Measurements from ENCODE around the gene LCN10. TPM values are rescaled to one million over a fixed set of nuclear protein-coding genes. Genes with fewer than 3 reads are reported as not detected.

LCN10 gene
- polyA plus RNA-seq, 3 donors: 0.16 TPM; not detected in 2

DNA sequence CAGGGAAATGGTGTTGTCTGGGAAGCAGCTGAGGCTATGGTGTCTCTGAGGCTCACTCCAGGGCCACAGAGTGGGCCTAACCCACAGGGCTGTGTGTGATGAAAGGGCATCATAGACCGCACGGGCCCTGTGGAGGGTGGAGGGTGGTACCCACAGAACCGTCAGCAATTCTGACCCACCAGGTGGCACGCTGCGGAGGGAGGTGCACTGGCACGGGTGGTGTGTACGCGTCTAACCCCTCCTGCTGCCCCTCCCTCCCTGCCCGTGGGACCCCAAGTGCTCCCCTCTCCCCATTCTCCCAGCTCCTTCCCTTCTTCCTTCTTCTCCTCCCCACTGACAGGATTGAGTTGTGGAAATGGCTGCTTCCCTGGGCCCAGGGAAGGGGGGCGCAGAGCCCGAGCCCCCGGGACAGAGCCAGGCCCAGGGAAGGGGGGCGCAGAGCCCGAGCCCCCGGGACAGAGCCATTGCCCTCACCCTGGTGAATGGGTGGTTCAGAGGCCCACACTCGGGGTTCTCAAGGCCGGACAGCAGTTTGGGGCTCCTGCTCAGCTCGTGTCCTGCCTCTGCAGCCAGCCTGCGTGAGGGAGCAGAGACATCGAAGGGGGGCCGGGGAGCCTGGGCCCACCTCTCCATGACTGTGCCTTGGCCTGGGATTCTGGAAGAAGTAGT lies 6.8 kb downstream of the LCN10 start:
- peaks cover 0 to 4% of the 10 kb centered on the region in 2 donors for H3K27me3 ChIP-seq (ENCODE audit: control insufficient read depth in 2 of 2, insufficient read depth in 2 of 2, low read length in 2 of 2)
- H3K9me3 ChIP-seq (replicated peaks in 1 of 2; ENCODE audit: control insufficient read depth in 1 of 2, insufficient read depth in 1 of 2, low read length in 2 of 2): no peaks in the 10 kb centered on the region
- H3K27me3 Mint-ChIP-seq (ENCODE audit: low read depth in 3 of 3): peaks cover 4 to 17% (median 13%) of the 10 kb centered on the region in 3 donors
- no peak for DNase-seq
- no peak overlapping the region for H3K27ac Mint-ChIP-seq
- H3K79me2 ChIP-seq (ENCODE audit: insufficient read depth, low read length): no peaks in the 10 kb centered on the region
- no peak overlapping the region for H3K9ac ChIP-seq (ENCODE audit: insufficient read depth, low read length, poor library complexity, severe bottlenecking)
- intact Hi-C loops (cut with micrococcal nuclease): no loop called here
- H3K4me3 ChIP-seq (replicated peaks in 1 of 3; ENCODE audit: low read depth in 2 of 3, low read length in 3 of 3): no peak overlapping the region
- no peaks in the 10 kb centered on the region for H4K20me1 ChIP-seq (ENCODE audit: insufficient read depth, low read length)
- peaks cover 0 to 3% (median 0%) of the 10 kb centered on the region in 7 donors for H3K9me3 Mint-ChIP-seq
- H3K36me3 ChIP-seq (replicated peaks in 1 of 2; ENCODE audit: control insufficient read depth in 1 of 2, insufficient read depth in 2 of 2, low read length in 2 of 2): no peaks in the 10 kb centered on the region
- no peaks in the 10 kb centered on the region for H3K4me1 Mint-ChIP-seq
- WGBS (ENCODE audit: insufficient coverage): 92% methylated on average over 10 of the region's 21 CpGs
- H3K4me3 Mint-ChIP-seq: no peak overlapping the region
- TF ChIP-seq, protein P1, sequence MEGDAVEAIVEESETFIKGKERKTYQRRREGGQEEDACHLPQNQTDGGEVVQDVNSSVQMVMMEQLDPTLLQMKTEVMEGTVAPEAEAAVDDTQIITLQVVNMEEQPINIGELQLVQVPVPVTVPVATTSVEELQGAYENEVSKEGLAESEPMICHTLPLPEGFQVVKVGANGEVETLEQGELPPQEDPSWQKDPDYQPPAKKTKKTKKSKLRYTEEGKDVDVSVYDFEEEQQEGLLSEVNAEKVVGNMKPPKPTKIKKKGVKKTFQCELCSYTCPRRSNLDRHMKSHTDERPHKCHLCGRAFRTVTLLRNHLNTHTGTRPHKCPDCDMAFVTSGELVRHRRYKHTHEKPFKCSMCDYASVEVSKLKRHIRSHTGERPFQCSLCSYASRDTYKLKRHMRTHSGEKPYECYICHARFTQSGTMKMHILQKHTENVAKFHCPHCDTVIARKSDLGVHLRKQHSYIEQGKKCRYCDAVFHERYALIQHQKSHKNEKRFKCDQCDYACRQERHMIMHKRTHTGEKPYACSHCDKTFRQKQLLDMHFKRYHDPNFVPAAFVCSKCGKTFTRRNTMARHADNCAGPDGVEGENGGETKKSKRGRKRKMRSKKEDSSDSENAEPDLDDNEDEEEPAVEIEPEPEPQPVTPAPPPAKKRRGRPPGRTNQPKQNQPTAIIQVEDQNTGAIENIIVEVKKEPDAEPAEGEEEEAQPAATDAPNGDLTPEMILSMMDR (IDR thresholded peaks at IDR 0.05): no peak
- H3K4me2 ChIP-seq (replicated peaks; ENCODE audit: extremely low read depth, low read length, poor library complexity, severe bottlenecking): no peak overlapping the region
- H3K36me3 Mint-ChIP-seq: no peaks in the 10 kb centered on the region
- no peak overlapping the region for H2AFZ ChIP-seq (ENCODE audit: insufficient read depth, low read depth, low read length, poor library complexity, severe bottlenecking)
- no peak overlapping the region for H3K27ac ChIP-seq (ENCODE audit: low read depth in 1 of 2, low read length in 2 of 2)
- no peaks in the 10 kb centered on the region for H3K4me1 ChIP-seq (ENCODE audit: control insufficient read depth in 1 of 2, insufficient read depth in 2 of 2, low read length in 2 of 2)

GRCh38 chr9:136734837-136735496 lies 7.8 kb downstream of the LCN10 start:
- no peaks in the 10 kb centered on the region for H3K9me3 ChIP-seq (replicated peaks in 1 of 2; ENCODE audit: control insufficient read depth in 1 of 2, insufficient read depth in 1 of 2, low read length in 2 of 2)
- no peaks in the 10 kb centered on the region for H3K27me3 ChIP-seq (ENCODE audit: control insufficient read depth in 2 of 2, insufficient read depth in 2 of 2, low read length in 2 of 2)
- no peak overlapping the region for H3K4me3 ChIP-seq (replicated peaks in 1 of 3; ENCODE audit: low read depth in 2 of 3, low read length in 3 of 3)
- no peak overlapping the region for H2AFZ ChIP-seq (ENCODE audit: insufficient read depth, low read depth, low read length, poor library complexity, severe bottlenecking)
- Mint-ChIP-seq H3K36me3 (no peaks in the 10 kb centered on the region), H3K9me3 (peaks cover 0 to 3% (median 0%) of the 10 kb centered on the region in 7 donors), H3K27ac (no peak overlapping the region), H3K27me3 (ENCODE audit: low read depth in 3 of 3) (peaks cover 5 to 10% (median 6%) of the 10 kb centered on the region in 3 donors), H3K4me1 (no peaks in the 10 kb centered on the region), H3K4me3 (no peak overlapping the region)
- H3K27ac ChIP-seq (ENCODE audit: low read depth in 1 of 2, low read length in 2 of 2): no peak overlapping the region
- H3K36me3 ChIP-seq (replicated peaks in 1 of 2; ENCODE audit: control insufficient read depth in 1 of 2, insufficient read depth in 2 of 2, low read length in 2 of 2): no peaks in the 10 kb centered on the region
- H3K4me2 ChIP-seq (replicated peaks; ENCODE audit: extremely low read depth, low read length, poor library complexity, severe bottlenecking): no peak overlapping the region
- no peak for DNase-seq
- H3K9ac ChIP-seq (ENCODE audit: insufficient read depth, low read length, poor library complexity, severe bottlenecking): no peak overlapping the region
- TF ChIP-seq, protein P1 (IDR thresholded peaks at IDR 0.05): no peak
- H4K20me1 ChIP-seq (ENCODE audit: insufficient read depth, low read length): no peaks in the 10 kb centered on the region
- WGBS (ENCODE audit: insufficient coverage): 87% methylated on average over 11 of the region's 12 CpGs
- no peaks in the 10 kb centered on the region for H3K4me1 ChIP-seq (ENCODE audit: control insufficient read depth in 1 of 2, insufficient read depth in 2 of 2, low read length in 2 of 2)
- H3K79me2 ChIP-seq (ENCODE audit: insufficient read depth, low read length): peaks cover 3% of the 10 kb centered on the region
- intact Hi-C loops (cut with micrococcal nuclease): no loop called here

Measured in CD14-positive monocyte (primary cell).